Astrocyte of the cerebellum (primary cell): ENCODE results near the gene GGT7.

Experiments
- DNase-seq: peaks from one replicate; pipeline ENCODE4 v3.0.0-alpha.2; 2011; ENCODE audit warnings: low read depth
- H3K4me3 ChIP-seq: 2 replicates; pipeline ENCODE4 v1.5.1; 2011; ENCODE audit warnings: mild to moderate bottlenecking, low read depth, low read length, moderate library complexity
- CTCF ChIP-seq: IDR thresholded peaks from 2 replicates; pipeline ENCODE4 v1.5.1; 2012; ENCODE audit warnings: low read length, low read depth, moderate library complexity, mild to moderate bottlenecking; ENCODE audit errors: missing control alignments
- in situ Hi-C: cut with HindIII; loops from 2 replicates; pipeline ENCODE4 v1.10.0; 2017; ENCODE audit warnings: low sequenced_read_pairs

Gene GGT7

GRCh38 chr20:34894723-34895122 is 22.1 kb upstream of the GGT7 start:
- no peak for TF ChIP-seq CTCF
- H3K4me3 ChIP-seq, result no peak overlapping the region
- no peak for DNase-seq
- in situ Hi-C loops, result no loop called here

GRCh38 chr20:34892671-34893070 is 20.0 kb upstream of the GGT7 start:
- TF ChIP-seq CTCF, result no peak
- no peak for DNase-seq
- in situ Hi-C loops, result no loop called here
- no peak overlapping the region for H3K4me3 ChIP-seq

GRCh38 chr20:34891166-34892062 is 18.8 kb upstream of the GGT7 start:
- H3K4me3 ChIP-seq, result no peak overlapping the region
- in situ Hi-C loops, result no loop called here
- DNase-seq, result no peak
- TF ChIP-seq CTCF, result no peak

DNA sequence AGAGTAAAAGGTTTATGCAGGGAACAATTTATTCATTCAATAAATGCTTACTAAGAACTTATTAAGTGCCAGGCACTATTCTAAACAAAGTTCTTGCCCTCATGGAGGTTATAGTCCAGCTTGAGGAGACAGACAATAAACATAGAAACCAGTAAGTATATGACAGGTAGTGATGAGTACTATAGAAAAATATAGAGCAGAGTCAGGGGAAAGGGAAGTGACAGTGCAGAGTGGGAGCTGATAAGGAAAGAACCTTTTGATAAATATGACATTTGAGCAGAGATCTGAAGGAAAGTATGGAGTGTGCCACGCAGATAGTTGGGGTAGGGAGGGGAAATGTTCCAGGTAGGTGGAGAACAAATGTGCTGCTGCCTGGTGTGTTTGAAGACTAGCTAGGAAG is 15.8 kb upstream of the GGT7 start:
- no peak for DNase-seq
- H3K4me3 ChIP-seq, result no peak overlapping the region
- in situ Hi-C loops, result no loop called here
- no peak for TF ChIP-seq CTCF

GRCh38 chr20:34887023-34887422 is 14.4 kb upstream of the GGT7 start:
- in situ Hi-C loops, result no loop called here
- no peak for DNase-seq
- no peak overlapping the region for H3K4me3 ChIP-seq
- TF ChIP-seq CTCF, result no peak

DNA sequence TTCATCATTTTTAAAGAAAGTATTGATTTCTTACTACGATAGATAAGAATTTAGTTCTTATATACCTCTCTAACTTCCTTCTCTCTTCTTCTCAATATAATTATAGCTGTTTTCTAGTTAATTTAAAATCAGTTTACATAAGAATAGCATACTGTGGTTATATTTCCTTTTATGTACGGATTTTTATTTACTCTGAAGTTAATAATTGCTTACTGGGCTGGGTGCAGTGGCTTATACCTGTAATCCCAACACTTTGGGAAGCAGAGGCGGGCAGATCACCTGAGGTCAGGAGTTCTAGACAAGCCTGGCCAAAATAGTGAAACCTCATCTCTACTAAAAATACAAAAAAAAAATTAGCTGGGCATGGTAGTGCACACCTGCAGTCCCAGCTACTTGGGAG is 13.5 kb upstream of the GGT7 start:
- TF ChIP-seq CTCF, result no peak
- no peak for DNase-seq
- H3K4me3 ChIP-seq, result no peak overlapping the region
- in situ Hi-C loops, result no loop called here
